Activated T-cell treated with anti-CD3 and anti-CD28 coated beads for 4 hours (primary cell): Measurements from ENCODE around the gene FOS.

Experiments used
- DNase-seq: peaks from one replicate; pipeline ENCODE4 v3.0.0-alpha.2; 2020

The FOS gene

GRCh38 chr14:75252254-75252837 is 26.3 kb upstream of the FOS start:
- DNase-seq, result no peak

- no peak for DNase-seq
Observed at GRCh38 chr14:75254381-75254822, 24.2 kb upstream of the FOS start.

DNA sequence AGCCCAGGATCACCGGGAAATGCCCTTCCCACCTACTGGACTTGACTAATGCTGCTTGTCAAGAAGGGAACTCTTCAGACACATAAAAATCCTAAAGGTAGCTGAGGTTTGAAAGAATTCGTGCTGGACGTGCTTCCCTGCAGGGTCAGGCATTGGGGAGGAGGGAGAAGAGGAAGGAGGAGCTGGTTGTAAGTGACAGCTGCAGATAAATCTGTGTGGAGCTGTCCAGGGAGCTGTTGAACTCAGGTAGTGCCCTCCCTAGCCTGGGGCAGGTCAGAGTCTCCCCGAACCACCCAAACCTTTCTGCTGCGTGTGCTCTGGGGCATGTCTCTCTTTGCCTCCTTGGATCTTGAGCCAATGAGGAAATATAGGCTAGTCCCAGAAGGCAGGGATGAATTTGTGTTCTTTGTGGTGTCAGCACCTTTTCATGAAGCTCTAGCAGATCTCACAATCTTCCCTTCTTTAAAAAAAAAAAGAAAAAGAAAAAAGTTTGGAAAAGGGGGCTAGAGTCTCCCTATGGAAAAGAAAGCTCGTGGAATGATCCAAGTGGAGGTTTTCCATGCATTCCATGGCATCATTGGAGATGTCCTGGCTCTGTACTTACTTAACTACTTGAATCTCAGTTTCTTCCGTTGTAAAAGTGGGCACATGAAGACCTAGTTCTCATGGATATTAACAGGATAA is 23.6 kb upstream of the FOS start:
- no peak for DNase-seq

- no peak for DNase-seq
Observed at GRCh38 chr14:75258079-75258802, 20.4 kb upstream of the FOS start.

DNA sequence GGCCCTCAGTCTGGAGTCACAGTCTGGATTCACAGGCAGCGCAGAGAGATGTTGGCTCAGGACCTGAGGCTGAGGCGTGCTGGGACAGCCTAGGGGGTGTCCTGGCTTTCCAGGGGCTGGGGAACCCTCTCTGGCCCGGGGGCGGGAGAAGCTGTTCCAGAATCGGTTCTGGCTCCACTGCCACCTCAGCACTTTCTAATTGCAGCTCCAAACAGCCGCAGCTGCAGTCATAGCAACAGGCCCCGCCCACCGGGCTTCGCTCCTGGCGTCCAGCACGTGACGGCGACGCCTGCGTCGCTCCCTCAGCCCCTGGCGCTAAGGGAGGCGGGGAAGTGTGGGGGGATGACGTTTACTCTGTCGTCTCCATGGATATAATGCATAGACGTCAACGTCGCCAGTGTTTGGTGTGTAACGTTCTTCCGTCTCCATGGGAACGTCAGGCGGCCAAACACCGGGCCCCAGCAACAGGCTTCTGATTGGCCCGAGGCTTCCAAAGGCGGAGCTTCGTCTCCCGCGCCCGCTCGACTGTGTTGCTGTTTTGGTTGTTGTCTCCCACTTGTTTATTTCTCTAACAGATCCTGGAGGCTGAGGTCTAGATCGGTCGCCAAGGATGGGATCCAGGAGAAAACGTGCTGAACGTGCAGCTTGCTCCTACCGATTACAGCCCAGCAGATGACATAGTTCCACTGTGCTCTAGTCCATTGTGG is 19.7 kb upstream of the FOS start:
- DNase-seq, result peak; percentile 99

GRCh38 chr14:75259510-75259855 is 19.1 kb upstream of the FOS start:
- no peak for DNase-seq

- DNase-seq, result no peak
Observed at GRCh38 chr14:75260025-75260763, 18.4 kb upstream of the FOS start.

DNA sequence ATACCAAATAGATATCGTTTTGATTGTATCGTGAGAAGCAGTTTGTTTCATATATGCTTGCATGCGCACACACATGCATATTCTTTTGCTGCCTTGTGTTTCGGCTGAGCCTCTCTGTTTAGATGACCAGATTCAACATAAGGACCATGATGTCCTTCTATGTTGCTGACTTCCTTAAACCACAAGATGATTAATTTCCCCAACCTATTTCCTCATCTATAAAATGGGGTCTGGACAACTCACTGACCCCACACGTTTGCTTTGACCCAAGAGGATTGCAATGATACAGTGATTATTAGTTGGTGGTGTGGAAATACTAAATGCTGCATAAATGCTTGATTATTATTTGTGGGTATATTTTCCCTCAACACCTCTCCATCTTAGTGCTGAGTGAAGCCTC is 16.8 kb upstream of the FOS start:
- DNase-seq, result no peak

- no peak for DNase-seq
Observed at GRCh38 chr14:75262641-75263040, 16.0 kb upstream of the FOS start.

DNA sequence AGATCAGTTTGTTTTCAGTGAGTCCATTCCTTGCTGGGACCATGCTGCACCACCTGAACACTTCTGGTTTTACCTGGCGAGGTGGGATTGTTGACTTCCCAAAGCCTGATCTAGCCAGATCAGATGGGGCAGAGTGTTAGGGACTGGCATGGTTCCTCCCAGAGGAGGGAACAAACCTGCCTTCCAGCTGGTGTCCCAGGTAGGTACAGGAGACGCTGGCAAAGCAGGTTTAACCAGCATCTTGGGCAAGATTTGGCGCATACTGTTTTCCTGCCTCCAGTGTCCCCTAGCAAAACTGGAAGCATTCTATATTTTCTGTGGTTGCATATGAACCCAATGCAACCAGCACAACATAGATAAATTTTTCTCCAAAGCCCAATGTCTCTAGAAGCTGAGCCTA is 14.6 kb upstream of the FOS start:
- DNase-seq, result no peak

DNA sequence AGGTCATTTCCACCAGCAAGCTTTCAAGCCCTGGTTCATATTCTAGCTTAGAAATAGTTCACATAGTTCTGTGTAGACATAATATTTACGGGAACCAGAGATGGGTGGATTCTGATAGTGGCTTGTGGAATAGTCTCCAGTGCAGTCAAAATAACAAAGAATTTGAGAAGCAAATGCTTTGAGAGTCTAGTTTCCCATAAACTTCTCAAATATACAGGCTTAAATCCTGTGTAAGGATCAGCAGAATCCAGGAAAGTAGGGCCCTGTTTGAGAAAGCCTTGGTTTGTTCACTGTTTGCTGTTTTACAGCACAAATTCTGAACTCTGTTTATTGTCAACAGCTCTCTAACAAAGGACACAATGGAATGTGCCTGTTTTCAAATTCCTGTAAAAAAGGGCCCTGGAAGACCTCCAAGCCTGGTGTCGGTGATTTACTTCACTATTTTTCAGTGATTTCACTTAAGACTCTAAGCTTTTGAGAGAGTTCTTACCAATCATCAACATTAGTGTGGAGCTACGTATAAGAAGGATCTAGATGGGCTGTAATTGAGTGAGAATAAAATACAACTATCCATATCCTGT is 11.4 kb upstream of the FOS start:
- no peak for DNase-seq

DNA sequence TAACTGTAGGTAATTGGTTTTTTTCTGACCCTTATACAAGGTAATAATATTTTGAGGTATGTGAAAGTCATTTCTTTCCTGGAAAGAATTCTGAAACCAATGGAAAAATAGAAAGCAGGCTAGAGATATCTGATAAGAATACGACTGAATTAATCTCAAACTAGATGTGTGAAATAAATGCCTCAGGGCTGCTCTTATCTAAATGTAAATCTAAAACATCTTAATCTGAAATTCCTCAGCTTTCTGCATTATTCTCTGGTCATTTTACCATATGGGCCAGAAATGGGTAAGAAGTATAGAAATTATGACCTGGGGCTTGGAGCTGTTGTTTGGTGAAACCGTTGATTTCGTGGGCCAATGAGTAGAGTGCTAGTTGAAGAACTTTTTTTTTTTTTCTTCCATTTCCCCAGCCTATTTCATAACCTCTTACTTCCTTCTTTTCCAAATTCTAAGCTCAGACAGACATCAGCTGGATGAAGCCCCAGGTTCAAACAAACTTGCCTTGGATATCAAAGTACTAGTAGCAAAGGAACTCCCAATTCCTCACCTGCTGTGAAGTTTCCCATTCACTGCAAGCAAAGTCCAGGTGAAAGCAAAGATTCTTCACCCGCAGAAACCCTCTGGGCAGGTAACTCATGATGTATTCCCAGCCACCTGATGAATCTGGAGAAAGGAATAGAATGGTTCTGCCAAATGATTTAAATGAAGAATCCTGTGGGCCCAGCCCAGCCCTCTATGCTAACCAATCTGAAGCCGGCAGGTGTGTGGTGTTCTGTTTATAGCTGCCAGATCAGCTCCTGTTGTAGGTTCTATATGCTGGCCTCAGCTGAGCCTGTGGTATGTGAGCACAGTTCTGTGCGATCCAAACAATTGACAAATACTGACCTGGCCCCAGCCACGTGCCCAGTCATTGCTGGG is 9.7 kb upstream of the FOS start:
- no peak for DNase-seq

DNA sequence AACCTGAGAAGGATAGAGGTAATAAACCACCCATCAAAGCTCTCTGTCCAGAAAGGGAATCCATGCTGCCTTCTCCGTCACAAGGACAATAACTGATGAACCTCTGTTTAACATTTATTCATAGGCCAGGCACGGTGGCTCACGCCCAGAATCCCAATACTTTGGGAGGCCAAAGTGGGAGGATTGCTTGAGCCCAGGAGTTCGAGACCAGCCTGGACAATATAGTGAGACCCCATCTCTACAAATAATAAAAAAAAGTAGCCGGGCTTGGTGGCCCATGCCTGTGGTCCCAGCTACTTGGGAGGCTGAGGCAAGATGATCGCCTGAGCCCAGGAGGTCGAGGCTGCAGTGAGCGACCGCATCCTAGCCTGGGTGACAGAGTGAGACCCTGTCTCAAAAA is 7.1 kb upstream of the FOS start:
- no peak for DNase-seq

- DNase-seq, result no peak
Observed at GRCh38 chr14:75273272-75274049, 5.2 kb upstream of the FOS start.

- DNase-seq, result no peak
Observed at GRCh38 chr14:75274050-75274898, 4.4 kb upstream of the FOS start.

- no peak for DNase-seq
Observed at GRCh38 chr14:75274899-75275569, 3.6 kb upstream of the FOS start.

DNA sequence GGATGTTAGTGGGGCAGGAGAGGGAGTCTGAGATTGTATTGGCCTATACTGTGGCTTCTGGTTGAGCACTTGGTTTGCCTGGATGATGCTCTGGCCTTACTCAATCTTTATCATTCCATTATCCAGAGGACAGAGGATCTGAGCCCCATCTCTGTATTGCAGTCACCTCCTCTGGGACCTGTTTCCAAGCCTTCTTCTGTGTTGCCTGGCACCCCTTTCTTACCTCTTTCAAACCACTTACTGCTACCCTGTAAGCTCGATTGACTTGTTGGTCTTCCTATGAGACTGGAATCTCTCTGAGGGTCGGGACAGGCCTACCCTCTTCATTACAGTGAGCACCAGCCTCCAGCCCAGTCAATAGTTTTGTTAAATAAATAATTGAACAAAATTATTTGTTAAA is 3.0 kb upstream of the FOS start:
- DNase-seq, result no peak

- no peak for DNase-seq
Observed at GRCh38 chr14:75277008-75277814, 1.4 kb upstream of the FOS start.
